Kidney epithelial cell (primary cell): Measurements from ENCODE around the gene CLEC10A. TPM values are rescaled to one million over a fixed set of nuclear protein-coding genes. Genes with fewer than 3 reads are reported as not detected.
"Not testable (repeated sequence)": the region's sequence is repeated elsewhere in the genome, so short reads cannot be mapped to it uniquely, and the experiment has no call there.

Experiments
- DNase-seq: peaks from one replicate; pipeline ENCODE4 v3.0.0-alpha.2; 2010; ENCODE audit warnings: low read depth
- H3K27me3 ChIP-seq: 2 replicates; pipeline ENCODE4 v1.6.0; 2011; ENCODE audit warnings: low read length; ENCODE audit not compliant: control insufficient read depth, insufficient read depth
- H3K36me3 ChIP-seq: 2 replicates; pipeline ENCODE4 v1.5.1; 2011; ENCODE audit warnings: low read length; ENCODE audit not compliant: control insufficient read depth, insufficient read depth
- H3K4me3 ChIP-seq: 2 replicates; pipeline ENCODE4 v1.5.1; 2011; ENCODE audit warnings: low read depth, mild to moderate bottlenecking, control low read depth, low read length
- CTCF ChIP-seq: IDR thresholded peaks from 2 replicates; pipeline ENCODE4 v1.5.1; 2011; ENCODE audit warnings: mild to moderate bottlenecking, moderate library complexity, low read length, control low read depth, inconsistent platforms; ENCODE audit not compliant: insufficient read depth, poor library complexity, severe bottlenecking
- total RNA-seq: library from RNA; depleted of rRNA; stranded (reverse); fragments of >200 nt; gene quantifications from 2 replicates; pipeline ENCODE4 v1.2.3, GENCODE V29; 2015

The CLEC10A gene
- total RNA-seq = not detected in 2 replicates

GRCh38 chr17:7079581-7080455, at the start of gene CLEC10A:
Gene CLEC10A (minus strand): TSS chr17:7080251. CDS start chr17:7078812, 1,439 bp downstream.
- H3K27me3 ChIP-seq = peaks cover 2% of the 10 kb centered on the region
- DNase-seq = no peak
- no peak within 1 kb of the TSS for H3K4me3 ChIP-seq
- no peaks in the 10 kb centered on the region for H3K36me3 ChIP-seq
- no peak for TF ChIP-seq CTCF

- H3K4me3 ChIP-seq = no peak overlapping the region
- TF ChIP-seq CTCF = no peak
- no peak for DNase-seq
- H3K36me3 ChIP-seq = no peaks in the 10 kb centered on the region
- H3K27me3 ChIP-seq = peaks cover 23% of the 10 kb centered on the region
Measured at GRCh38 chr17:7129311-7129710, 49.3 kb upstream of the CLEC10A start.

GRCh38 chr17:7128160-7128559, 48.1 kb upstream of the CLEC10A start:
- no peak overlapping the region for H3K4me3 ChIP-seq
- H3K36me3 ChIP-seq = no peaks in the 10 kb centered on the region
- no peak for DNase-seq
- no peak for TF ChIP-seq CTCF
- peaks cover 13% of the 10 kb centered on the region for H3K27me3 ChIP-seq

- peaks cover 11% of the 10 kb centered on the region for H3K27me3 ChIP-seq
- not testable (repeated sequence) for H3K36me3 ChIP-seq, DNase-seq, H3K4me3 ChIP-seq
Measured at GRCh38 chr17:7127501-7127900, 47.5 kb upstream of the CLEC10A start.

GRCh38 chr17:7126386-7126785, 46.3 kb upstream of the CLEC10A start:
- H3K27me3 ChIP-seq, H3K36me3 ChIP-seq, H3K4me3 ChIP-seq, DNase-seq: not testable (repeated sequence)

- no peaks in the 10 kb centered on the region for H3K36me3 ChIP-seq
- no peak for DNase-seq
- no peak for TF ChIP-seq CTCF
- peaks cover 5% of the 10 kb centered on the region for H3K27me3 ChIP-seq
- H3K4me3 ChIP-seq = no peak overlapping the region
Measured at GRCh38 chr17:7124923-7125322, 44.9 kb upstream of the CLEC10A start.

- Histone ChIP-seq H3K4me3 (no peak overlapping the region), H3K36me3 (no peaks in the 10 kb centered on the region), H3K27me3 (peaks cover 5% of the 10 kb centered on the region)
- no peak for TF ChIP-seq CTCF
- no peak for DNase-seq
Measured at GRCh38 chr17:7123844-7124243, 43.8 kb upstream of the CLEC10A start.
